EH (cell line): ENCODE measurements around the gene CABP5.

ENCODE experiments used
- DNase-seq: peaks from one replicate; pipeline ENCODE4 v3.0.0-alpha.2; 2015; ENCODE audit warnings: low read depth

The CABP5 gene

GRCh38 chr19:48030073-48030472, 13.8 kb downstream of the CABP5 start:
- no peak for DNase-seq

DNA sequence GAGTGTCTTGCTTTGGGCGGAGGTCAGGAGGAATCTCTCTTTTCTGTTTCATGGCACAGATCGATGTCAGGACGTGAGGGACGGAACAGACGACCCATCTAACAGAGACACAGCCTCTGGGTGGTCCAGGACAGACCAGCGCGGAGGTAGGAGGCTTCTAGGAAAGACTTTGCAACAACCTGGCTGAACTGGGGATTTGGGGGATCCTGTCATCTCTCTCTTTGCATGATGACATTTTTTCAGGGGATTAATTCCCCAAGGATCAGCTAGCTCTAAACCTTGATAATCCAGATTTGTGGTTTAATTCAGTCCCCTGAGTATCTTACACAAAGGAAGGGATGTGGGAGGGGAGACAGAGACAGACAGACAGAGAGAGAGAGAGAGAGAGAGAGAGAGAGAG, 14.4 kb downstream of the CABP5 start:
- DNase-seq, result no peak

GRCh38 chr19:48025480-48025879, 18.4 kb downstream of the CABP5 start:
- DNase-seq, result no peak

- no peak for DNase-seq
Measured at GRCh38 chr19:48023518-48023917, 20.4 kb downstream of the CABP5 start.

DNA sequence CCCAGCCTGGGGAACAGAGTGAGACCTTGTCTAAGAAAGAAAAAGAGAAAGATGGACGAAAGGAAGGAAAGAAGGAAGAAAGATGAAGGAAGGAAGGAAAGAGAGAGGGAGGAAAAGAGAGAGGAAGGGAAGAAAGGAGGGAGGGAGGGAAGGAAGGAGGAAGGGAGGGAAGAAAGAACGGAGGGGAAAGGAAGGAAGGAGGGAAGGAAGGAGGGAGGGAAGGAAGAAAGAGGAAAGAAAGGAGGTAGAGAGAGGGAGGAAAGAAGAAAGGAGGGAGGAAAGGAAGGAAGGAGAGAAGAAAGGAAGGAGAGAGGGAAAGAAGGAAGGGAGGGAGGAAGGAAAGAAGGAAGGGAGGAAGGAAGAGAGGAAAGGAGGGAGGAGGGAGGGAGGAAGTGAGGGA, 20.9 kb downstream of the CABP5 start:
- DNase-seq, result no peak

DNA sequence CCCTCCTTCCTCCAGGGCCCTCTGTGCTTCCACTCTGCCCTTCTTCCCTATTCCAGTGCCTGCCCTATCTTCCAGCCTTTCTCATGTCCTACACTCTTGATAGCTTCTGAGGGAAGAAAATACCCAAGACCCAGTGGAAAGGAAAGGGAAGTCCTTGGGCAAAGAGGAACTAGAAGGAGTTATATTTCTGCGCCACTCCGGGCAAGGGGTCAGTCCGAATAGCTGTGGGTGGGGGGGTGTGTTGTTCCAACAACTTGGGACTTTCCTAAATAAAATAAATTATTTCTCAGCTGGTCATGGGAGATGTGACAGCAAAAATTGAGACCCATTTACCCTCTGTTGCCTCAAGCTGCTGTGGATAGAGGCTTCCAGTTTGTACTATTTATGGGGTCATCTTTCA, 23.2 kb downstream of the CABP5 start:
- no peak for DNase-seq

DNA sequence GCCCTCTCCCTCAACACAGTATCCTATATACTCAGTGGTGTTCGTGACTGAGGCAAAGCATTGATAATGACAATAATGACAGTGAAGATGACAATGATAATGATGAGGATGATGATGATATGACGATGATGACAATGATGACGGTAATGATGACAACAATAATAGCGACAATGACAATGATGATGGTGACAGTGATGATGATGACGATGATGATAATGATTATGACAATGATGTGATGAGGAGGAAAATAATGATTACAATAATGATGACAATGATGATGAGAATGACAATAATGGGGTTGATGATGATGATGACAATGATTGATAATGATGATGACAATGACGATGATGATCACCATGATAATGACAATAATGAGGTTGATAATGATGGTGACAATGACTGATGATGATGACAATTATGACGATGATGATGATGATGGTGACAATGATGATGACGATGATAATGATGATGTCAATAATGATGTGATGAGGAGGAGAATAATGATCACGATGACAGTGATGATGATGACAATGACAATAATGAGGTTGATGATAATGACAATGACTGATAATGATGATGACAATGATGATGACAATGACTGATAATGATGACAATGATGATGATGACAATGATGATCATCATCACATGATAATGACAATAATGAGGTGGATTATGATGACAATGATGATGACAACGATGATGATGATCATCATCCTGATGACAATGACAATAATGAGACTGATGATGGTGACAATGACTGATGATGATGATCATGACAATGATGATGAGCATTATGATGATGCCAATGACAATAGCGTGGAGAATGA, 32.7 kb downstream of the CABP5 start:
- DNase-seq, result no peak

DNA sequence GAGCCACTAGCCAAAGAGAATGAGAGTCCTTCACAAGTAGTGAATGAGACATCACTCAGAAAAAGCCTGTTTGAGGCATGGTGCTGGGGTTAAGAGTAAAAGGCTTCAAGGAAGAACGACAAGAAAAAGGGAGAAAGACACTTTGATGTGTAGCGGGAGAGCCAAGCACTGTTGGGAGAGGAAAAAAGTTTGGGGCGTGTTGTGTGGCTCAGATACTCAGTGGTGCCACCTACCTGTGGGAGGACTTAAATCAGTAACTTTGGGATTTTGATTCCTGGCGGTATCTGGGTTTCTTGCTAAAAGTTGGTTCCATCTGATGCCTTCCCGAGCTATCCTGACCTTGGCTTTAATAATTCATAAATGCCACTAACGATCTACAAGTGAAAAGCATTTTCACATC, 37.1 kb downstream of the CABP5 start:
- DNase-seq, result no peak

- DNase-seq, result no peak
Measured at GRCh38 chr19:48004236-48004635, 39.6 kb downstream of the CABP5 start.

DNA sequence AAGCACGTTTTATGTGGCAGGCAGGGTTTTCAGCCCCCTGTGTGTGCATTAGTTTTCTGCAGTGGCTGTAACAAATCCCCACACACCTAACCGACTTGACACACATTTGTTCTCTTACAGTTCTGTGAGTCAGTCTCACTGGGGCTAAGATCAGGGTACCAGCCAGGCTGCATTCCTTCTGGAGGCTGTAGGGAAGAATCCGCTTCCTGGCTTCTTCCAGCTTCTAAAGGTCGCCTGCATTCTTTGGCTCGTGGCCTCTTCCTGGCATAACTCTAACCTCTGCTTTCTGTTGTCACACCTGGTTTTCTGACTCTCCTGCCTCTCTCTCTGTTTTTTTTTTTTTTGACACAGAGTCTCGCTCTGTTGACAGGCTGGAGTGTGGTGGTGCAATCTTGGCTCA, 43.0 kb downstream of the CABP5 start:
- no peak for DNase-seq

- no peak for DNase-seq
Measured at GRCh38 chr19:47998800-47999199, 45.1 kb downstream of the CABP5 start.

DNA sequence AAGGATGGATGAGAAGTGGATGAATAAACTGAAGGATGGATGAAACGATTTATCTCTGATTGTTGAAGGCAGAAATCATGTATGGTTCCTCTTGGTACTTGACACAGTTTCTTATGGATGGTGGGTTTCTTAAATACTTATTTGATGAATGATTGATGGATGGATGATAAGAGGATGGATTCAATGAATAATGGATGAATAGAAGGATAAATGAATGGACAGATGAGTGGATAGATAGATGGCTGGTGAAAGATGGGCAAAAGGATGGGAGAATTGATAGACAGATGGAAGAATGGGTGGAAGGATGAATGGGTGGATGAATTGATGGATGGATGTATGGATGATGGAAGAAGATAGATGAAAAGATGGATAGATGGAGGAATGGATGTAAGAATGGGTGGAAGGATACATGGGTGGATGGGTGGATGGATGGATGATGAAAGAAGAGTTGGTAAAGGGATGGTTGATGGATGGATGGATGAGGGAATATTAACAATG, 47.6 kb downstream of the CABP5 start:
- DNase-seq, result no peak

GRCh38 chr19:47994209-47994802, 49.6 kb downstream of the CABP5 start, which contains the start of gene ELSPBP1:
ELSPBP1 (plus strand) TSS chr19:47994632; CDS start chr19:48008668, 14,036 bp downstream.
- peak; percentile 4 for DNase-seq

- DNase-seq, result no peak
Measured at GRCh38 chr19:47992070-47992469, 51.8 kb downstream of the CABP5 start, which contains the start of gene BSPH1. BSPH1 (minus strand) TSS chr19:47992170; CDS start chr19:47992081, 89 bp downstream.

- DNase-seq, result no peak
Measured at GRCh38 chr19:47991191-47991808, 52.6 kb downstream of the CABP5 start.
